ENCODE results near the gene DYNLT2.
A peak's percentile ranks its signal among the peaks of the same experiment; 100 is the strongest.

Gene DYNLT2

DNA sequence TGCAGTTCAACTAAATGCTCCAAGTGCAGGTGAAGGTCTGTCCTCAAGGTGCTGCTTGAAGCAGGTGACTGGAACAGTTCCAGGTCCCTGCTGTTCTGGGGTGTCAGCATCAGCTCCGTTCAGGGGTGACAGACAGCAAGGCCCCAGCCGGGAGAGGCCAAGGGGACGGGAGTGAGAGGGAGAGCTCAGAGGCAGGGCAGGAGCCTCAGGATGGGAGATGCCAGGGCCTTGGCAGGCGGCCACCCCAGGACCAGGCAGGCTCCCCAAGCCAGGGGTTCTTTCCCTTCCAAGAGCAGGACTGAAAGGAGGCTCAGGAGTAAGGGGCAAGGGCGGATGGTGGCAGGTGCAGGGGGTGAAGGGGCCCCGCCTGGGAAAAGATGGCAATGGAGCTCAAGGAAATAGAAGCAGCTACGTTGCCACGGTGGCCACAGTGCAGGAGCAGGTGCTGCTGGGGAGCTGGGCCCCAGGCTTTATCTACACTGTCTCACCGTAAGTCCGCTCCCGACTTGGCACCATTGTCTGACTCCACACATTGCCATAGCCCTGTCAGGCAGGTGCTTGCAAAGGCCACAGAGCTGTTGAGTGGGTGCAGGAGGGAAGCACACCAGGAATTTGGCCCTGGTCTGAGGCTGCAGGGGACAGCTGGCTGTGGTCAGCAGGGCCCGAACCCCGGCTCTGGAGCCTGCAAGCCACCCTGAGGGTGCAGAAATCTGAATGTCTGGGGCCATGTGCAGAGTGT, 43.1 kb upstream of the DYNLT2 start:
- TF ChIP-seq, protein P1, sequence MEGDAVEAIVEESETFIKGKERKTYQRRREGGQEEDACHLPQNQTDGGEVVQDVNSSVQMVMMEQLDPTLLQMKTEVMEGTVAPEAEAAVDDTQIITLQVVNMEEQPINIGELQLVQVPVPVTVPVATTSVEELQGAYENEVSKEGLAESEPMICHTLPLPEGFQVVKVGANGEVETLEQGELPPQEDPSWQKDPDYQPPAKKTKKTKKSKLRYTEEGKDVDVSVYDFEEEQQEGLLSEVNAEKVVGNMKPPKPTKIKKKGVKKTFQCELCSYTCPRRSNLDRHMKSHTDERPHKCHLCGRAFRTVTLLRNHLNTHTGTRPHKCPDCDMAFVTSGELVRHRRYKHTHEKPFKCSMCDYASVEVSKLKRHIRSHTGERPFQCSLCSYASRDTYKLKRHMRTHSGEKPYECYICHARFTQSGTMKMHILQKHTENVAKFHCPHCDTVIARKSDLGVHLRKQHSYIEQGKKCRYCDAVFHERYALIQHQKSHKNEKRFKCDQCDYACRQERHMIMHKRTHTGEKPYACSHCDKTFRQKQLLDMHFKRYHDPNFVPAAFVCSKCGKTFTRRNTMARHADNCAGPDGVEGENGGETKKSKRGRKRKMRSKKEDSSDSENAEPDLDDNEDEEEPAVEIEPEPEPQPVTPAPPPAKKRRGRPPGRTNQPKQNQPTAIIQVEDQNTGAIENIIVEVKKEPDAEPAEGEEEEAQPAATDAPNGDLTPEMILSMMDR (IDR thresholded peaks at IDR 0.05; ENCODE audit: low read depth, low read length, missing control alignments), result no peak
- in situ Hi-C loops (cut with HindIII; ENCODE audit: low sequenced_read_pairs), result no loop called here
- no peak for DNase-seq (ENCODE audit: low read depth)
- H3K4me3 ChIP-seq (ENCODE audit: low read depth, low read length), result no peak overlapping the region

DNA sequence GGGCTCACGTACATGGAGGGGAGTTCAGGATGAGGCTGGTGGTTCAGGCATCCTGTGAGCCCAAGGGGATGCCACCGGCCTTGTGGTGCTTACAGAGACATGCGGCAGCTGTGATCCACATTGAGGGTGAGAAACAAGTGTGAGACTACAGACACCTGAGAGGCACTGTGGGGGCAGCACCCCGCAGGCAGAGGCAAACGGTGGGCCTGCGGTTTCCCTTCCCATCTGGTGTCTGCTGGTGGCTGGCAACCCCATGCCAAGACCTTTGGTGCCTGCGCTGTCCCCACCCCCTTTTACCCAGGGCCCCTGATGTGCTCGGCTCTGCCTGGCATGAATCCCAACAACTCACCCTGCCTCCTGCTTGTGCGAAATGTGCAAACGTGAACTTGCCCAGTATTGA, 42.0 kb upstream of the DYNLT2 start:
- no peak overlapping the region for H3K4me3 ChIP-seq (ENCODE audit: low read depth, low read length)
- in situ Hi-C loops (cut with HindIII; ENCODE audit: low sequenced_read_pairs), result no loop called here
- DNase-seq (ENCODE audit: low read depth), result no peak
- TF ChIP-seq, protein P1 (IDR thresholded peaks at IDR 0.05; ENCODE audit: low read depth, low read length, missing control alignments), result no peak

DNA sequence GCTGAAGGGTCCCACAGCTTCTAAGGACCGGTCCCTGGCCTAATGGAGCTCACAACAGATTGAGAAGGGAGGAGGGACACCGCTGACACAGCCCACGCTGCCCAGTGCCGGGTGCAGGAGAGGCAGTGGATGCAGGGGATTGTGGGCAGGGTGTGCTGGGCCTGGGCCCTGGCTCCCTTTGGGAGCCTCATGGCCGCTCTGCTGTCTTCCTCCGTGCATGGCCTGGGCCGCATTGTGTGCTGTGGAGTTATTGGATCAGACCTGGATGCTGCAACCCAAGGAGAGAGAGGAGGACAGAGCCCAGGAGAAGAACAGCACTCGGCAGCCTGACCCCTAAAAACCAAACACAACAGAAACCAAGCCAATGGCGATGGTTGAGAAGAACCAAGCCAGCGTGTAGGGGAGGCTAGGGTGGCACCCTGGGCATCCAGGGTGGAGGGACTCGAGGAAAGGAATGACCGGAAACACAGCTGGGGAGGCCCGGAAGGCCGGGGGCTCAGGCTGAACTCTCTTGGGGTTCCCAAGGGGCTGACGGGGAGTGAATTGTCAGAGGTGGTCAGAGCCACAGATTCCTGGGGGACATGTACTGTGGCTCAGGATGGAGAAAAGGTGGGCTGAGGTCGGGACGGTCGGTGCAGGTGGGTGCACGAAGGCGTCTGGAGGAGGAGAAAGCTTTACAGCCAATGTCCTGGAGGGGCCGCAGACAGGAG, 41.1 kb upstream of the DYNLT2 start:
- TF ChIP-seq, protein P1 (IDR thresholded peaks at IDR 0.05; ENCODE audit: low read depth, low read length, missing control alignments), result no peak
- no peak overlapping the region for H3K4me3 ChIP-seq (ENCODE audit: low read depth, low read length)
- no peak for DNase-seq (ENCODE audit: low read depth)
- in situ Hi-C loops (cut with HindIII; ENCODE audit: low sequenced_read_pairs), result no loop called here

DNA sequence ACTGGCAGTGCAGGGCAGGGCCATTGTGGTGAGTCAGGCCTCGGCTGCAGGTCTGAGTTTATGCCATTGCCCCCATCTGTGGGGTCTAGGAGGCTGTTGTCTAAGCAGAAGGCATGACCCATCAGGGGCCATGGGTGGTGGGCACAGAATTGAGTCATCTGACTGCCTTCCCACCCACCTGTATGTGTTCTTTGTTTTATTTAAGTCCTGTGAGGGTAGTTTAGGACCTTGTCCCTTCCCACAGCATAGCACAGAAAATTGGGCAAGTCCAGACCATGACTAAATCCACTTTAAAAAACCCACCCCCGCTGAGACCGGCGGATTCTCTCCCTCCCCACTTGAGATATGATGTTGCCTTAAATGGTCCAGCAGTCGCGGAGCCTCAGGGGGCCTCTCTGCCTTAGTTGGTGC, 40.4 kb upstream of the DYNLT2 start:
- in situ Hi-C loops (cut with HindIII; ENCODE audit: low sequenced_read_pairs), result no loop called here
- H3K4me3 ChIP-seq (ENCODE audit: low read depth, low read length), result no peak overlapping the region
- no peak for DNase-seq (ENCODE audit: low read depth)
- TF ChIP-seq, protein P1 (IDR thresholded peaks at IDR 0.05; ENCODE audit: low read depth, low read length, missing control alignments), result no peak

DNA sequence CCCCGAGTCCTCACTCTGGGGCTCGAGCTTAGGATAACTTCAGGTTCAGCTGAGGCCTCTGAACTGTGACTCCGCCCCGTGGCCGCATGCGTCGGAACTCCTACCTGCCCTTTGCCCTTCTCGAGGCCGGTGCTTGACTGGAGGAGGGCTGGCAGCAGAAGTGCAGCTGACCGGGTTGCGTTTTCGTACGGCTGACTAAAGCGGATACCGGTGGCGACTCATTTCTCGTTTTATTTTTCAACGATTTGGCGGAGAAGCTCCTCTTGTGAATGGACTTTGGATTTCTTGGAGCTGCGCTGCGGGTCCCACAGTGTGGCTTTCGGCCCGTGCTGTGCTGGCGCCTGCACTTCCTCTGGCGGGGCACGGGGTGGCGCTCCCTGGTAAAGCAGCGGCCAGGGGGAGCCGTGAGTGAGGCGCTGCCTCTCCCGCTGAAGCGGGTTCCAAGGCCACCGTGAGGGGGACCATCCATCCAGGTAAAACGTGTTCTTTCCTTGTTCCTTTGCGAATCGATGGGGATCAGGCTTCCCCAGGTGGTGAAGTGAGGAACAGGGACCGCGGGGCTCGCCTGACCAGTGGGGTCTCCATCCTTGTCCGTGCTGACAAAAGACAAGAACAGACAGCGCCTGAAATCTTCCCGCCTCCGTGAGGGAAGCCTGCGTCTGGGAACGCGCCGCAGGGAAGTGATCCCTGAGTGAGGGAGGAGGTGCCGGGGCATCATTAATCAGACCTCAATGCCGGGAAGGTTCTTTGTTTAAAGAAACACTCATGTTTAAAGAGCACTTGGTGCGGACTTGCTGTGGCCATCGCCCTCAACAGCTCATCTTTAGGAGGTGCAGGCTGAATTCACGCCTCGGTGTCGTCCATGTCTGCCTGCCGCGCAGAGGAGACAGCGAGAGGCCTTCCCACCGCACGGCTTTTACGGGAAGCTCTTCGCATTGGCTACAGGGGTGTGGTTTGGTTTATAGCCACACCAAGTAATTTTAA, 38.9 kb upstream of the DYNLT2 start:
- H3K4me3 ChIP-seq (ENCODE audit: low read depth, low read length), result peak overlapping the region; percentile 35
- in situ Hi-C loops (cut with HindIII; ENCODE audit: low sequenced_read_pairs), result no loop called here
- DNase-seq (ENCODE audit: low read depth), result peak; percentile 32
- TF ChIP-seq, protein P1 (IDR thresholded peaks at IDR 0.05; ENCODE audit: low read depth, low read length, missing control alignments), result peak; percentile 97

All from astrocyte of the cerebellum (primary cell).